ENCODE data around the gene GRM4.

GRM4 gene

DNA sequence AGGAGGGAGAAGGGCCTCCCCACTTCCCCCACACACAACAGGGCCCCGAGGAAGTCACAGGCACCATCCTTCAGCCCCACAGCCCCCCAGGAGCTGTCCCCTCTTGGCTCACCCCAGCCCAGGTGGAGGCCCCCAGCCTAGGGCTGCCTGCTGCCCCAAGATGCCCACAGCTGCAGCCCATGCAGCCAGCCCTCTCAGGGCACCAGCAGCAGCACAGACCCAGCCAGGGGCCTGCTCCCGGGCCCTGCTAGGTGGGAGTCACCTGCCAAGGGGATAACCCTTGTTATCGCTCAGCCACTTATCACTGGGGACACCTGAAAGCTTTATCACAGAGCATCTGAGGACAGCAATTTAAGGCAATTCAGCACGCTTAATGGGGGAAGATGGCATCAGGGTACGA is 55.0 kb downstream of the GRM4 start:
- no peak overlapping the region for H2AFZ ChIP-seq (ENCODE audit: low read length)
- H3K4me2 ChIP-seq (ENCODE audit: low read depth, low read length, poor library complexity, severe bottlenecking): no peak overlapping the region
- H3K9me2 ChIP-seq (replicated peaks; ENCODE audit: low read depth, low read length): no peaks in the 10 kb centered on the region
- H3F3A ChIP-seq (ENCODE audit: low read depth): no peaks in the 10 kb centered on the region
- no peaks in the 10 kb centered on the region for H3K79me2 ChIP-seq (ENCODE audit: insufficient read depth, low read length)
- H3K4me1 ChIP-seq (ENCODE audit: insufficient read depth, low read length, poor library complexity, severe bottlenecking): no peaks in the 10 kb centered on the region
- TF ChIP-seq, protein P1, sequence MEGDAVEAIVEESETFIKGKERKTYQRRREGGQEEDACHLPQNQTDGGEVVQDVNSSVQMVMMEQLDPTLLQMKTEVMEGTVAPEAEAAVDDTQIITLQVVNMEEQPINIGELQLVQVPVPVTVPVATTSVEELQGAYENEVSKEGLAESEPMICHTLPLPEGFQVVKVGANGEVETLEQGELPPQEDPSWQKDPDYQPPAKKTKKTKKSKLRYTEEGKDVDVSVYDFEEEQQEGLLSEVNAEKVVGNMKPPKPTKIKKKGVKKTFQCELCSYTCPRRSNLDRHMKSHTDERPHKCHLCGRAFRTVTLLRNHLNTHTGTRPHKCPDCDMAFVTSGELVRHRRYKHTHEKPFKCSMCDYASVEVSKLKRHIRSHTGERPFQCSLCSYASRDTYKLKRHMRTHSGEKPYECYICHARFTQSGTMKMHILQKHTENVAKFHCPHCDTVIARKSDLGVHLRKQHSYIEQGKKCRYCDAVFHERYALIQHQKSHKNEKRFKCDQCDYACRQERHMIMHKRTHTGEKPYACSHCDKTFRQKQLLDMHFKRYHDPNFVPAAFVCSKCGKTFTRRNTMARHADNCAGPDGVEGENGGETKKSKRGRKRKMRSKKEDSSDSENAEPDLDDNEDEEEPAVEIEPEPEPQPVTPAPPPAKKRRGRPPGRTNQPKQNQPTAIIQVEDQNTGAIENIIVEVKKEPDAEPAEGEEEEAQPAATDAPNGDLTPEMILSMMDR (conservative IDR thresholded peaks at IDR 0.05; ENCODE audit: low read length): no peak
- no peak for TF ChIP-seq EZH2phosphoT487 (IDR thresholded peaks at IDR 0.05; ENCODE audit: borderline replicate concordance)
- no peaks in the 10 kb centered on the region for H4K20me1 ChIP-seq (ENCODE audit: insufficient read depth, low read length, poor library complexity, severe bottlenecking)
- H3K4me3 ChIP-seq (ENCODE audit: low read length, poor library complexity, severe bottlenecking): no peak overlapping the region
- no peaks in the 10 kb centered on the region for H3K27me3 ChIP-seq (ENCODE audit: insufficient read depth, low read length, poor library complexity, severe bottlenecking)
- no peak overlapping the region for H3K9ac ChIP-seq (ENCODE audit: low read depth, low read length, poor library complexity, severe bottlenecking)
- H3K9me3 ChIP-seq (ENCODE audit: insufficient read depth, low read depth, low read length): no peaks in the 10 kb centered on the region
- H3K36me3 ChIP-seq (ENCODE audit: insufficient read depth, low read length): no peaks in the 10 kb centered on the region

DNA sequence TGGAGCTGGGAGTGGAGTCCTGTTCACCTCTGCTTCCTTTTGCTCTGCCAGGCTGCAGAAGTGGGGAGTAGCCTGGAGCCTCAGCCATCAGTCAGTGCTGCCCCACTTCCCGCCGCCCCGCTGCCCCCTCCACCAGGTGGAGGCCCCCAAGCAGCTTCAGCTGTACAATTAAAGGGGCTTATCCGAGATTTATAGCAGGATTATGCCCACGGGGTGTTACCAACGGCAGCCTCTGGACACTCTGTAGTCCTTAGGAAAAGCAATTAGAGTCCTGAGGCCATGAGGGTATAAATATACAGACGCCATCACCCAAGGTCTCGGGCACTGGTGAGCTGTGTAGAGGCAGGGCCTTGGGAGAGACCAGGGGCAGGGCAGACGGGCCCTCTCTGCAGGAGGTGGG is 55.4 kb downstream of the GRM4 start:
- Histone ChIP-seq H3K4me2 (ENCODE audit: low read depth, low read length, poor library complexity, severe bottlenecking) (no peak overlapping the region), H3K79me2 (ENCODE audit: insufficient read depth, low read length) (no peaks in the 10 kb centered on the region), H3K9me2 (replicated peaks; ENCODE audit: low read depth, low read length) (no peaks in the 10 kb centered on the region), H3K9me3 (ENCODE audit: insufficient read depth, low read depth, low read length) (no peaks in the 10 kb centered on the region), H3K36me3 (ENCODE audit: insufficient read depth, low read length) (no peaks in the 10 kb centered on the region), H4K20me1 (ENCODE audit: insufficient read depth, low read length, poor library complexity, severe bottlenecking) (no peaks in the 10 kb centered on the region), H3F3A (ENCODE audit: low read depth) (no peaks in the 10 kb centered on the region), H3K27me3 (ENCODE audit: insufficient read depth, low read length, poor library complexity, severe bottlenecking) (no peaks in the 10 kb centered on the region), H2AFZ (ENCODE audit: low read length) (no peak overlapping the region), H3K4me1 (ENCODE audit: insufficient read depth, low read length, poor library complexity, severe bottlenecking) (no peaks in the 10 kb centered on the region), H3K4me3 (ENCODE audit: low read length, poor library complexity, severe bottlenecking) (no peak overlapping the region), H3K9ac (ENCODE audit: low read depth, low read length, poor library complexity, severe bottlenecking) (no peak overlapping the region)
- TF ChIP-seq EZH2phosphoT487 (IDR thresholded peaks at IDR 0.05; ENCODE audit: borderline replicate concordance): no peak
- TF ChIP-seq, protein P1 (conservative IDR thresholded peaks at IDR 0.05; ENCODE audit: low read length): no peak

DNA sequence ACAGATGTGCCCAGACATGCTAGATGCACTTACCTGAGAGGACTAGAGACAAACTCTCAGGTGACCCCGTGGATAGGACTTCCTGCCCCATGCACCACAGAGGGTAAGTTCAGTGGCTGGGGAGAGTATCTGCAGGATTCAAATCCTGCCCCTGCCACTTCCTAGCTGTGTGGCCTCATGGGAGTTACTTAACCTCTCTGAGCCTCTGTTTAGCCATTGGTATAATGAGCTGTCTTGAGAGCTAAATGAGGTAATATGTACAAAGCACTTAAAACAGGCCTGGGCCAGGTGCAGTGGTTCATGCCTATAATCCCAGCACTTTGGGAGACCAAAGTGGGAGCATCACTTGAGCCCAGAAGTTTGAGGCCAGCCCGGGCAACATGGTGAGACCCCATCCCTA is 59.3 kb downstream of the GRM4 start:
- Histone ChIP-seq H3K27me3 (ENCODE audit: insufficient read depth, low read length, poor library complexity, severe bottlenecking) (no peaks in the 10 kb centered on the region), H3K9me3 (ENCODE audit: insufficient read depth, low read depth, low read length) (no peaks in the 10 kb centered on the region), H3K4me3 (ENCODE audit: low read length, poor library complexity, severe bottlenecking) (no peak overlapping the region), H3K9ac (ENCODE audit: low read depth, low read length, poor library complexity, severe bottlenecking) (no peak overlapping the region), H3F3A (ENCODE audit: low read depth) (no peaks in the 10 kb centered on the region), H3K4me2 (ENCODE audit: low read depth, low read length, poor library complexity, severe bottlenecking) (no peak overlapping the region), H3K9me2 (replicated peaks; ENCODE audit: low read depth, low read length) (no peaks in the 10 kb centered on the region), H3K4me1 (ENCODE audit: insufficient read depth, low read length, poor library complexity, severe bottlenecking) (peaks cover 4% of the 10 kb centered on the region), H4K20me1 (ENCODE audit: insufficient read depth, low read length, poor library complexity, severe bottlenecking) (no peaks in the 10 kb centered on the region), H3K36me3 (ENCODE audit: insufficient read depth, low read length) (no peaks in the 10 kb centered on the region), H3K79me2 (ENCODE audit: insufficient read depth, low read length) (no peaks in the 10 kb centered on the region), H2AFZ (ENCODE audit: low read length) (no peak overlapping the region)
- TF ChIP-seq EZH2phosphoT487 (IDR thresholded peaks at IDR 0.05; ENCODE audit: borderline replicate concordance): no peak
- TF ChIP-seq, protein P1 (conservative IDR thresholded peaks at IDR 0.05; ENCODE audit: low read length): no peak
